Suprapubic skin (tissue), 4 donors: ENCODE data around the gene MVD. TPM values are rescaled to one million over a fixed set of nuclear protein-coding genes. Genes with fewer than 3 reads are reported as not detected.
A peak's percentile ranks its signal among the peaks of the same experiment; 100 is the strongest.

Source experiments
- DNase-seq, 2 donors: peaks; one replicate each; pipeline ENCODE4 v3.0.0-alpha.2; 2019; ENCODE audit warnings: low spot score in 2 of 2
- H3K27ac ChIP-seq: fragments of 200-600 bp; sonication (generic); one replicate; pipeline ENCODE4 v1.5.1; 2019
- H3K27me3 ChIP-seq: fragments of 200-600 bp; sonication (generic); one replicate; pipeline ENCODE4 v1.5.1; 2019
- H3K36me3 ChIP-seq: fragments of 200-600 bp; sonication (generic); one replicate; pipeline ENCODE4 v1.5.1; 2019
- H3K4me1 ChIP-seq: fragments of 200-600 bp; sonication (generic); one replicate; pipeline ENCODE4 v1.5.1; 2019
- H3K4me3 ChIP-seq: fragments of 200-600 bp; sonication (generic); one replicate; pipeline ENCODE4 v1.5.1; 2019; ENCODE audit warnings: mild to moderate bottlenecking
- H3K9me3 ChIP-seq: fragments of 200-600 bp; sonication (generic); one replicate; pipeline ENCODE4 v1.5.1; 2019
- EP300 ChIP-seq: sonication (generic); formaldehyde crosslinking; IDR thresholded peaks from one replicate; pipeline ENCODE4 v1.6.1; 2017; ENCODE audit warnings: antibody characterized with exemption
- POLR2A ChIP-seq, 2 donors: fragments of 450-650 bp; IDR thresholded peaks; one replicate each; pipeline ENCODE4 v1.6.1; 2017; ENCODE audit warnings: antibody characterized with exemption in 2 of 2, mild to moderate bottlenecking in 2 of 2, moderate library complexity in 2 of 2
- POLR2AphosphoS5 ChIP-seq, 3 donors: sonication (generic); formaldehyde crosslinking; IDR thresholded peaks; one replicate each; pipeline ENCODE4 v1.6.1; 2017; ENCODE audit warnings: antibody characterized with exemption in 3 of 3
- WGBS: methylation state at CpG from one replicate; pipeline ENCODE4 v1.1.5; 2018; 5-methylcytosine and 5-hydroxymethylcytosine counted together
- total RNA-seq, 4 donors: library from RNA; depleted of rRNA; stranded (reverse); fragments of >200 nt; gene quantifications; one replicate each; pipeline ENCODE4 v1.1.0, GENCODE V29; 2016
- TF ChIP-seq, protein P1 (sequence below), 2 donors: fragments of 200-600 bp in 1 of 2; fragments of 450-650 bp in 1 of 2; sonication (generic) in 1 of 2; IDR thresholded peaks; one replicate each; pipeline ENCODE4 v1.5.1; 2016 to 2019; ENCODE audit warnings: antibody characterized with exemption in 2 of 2, mild to moderate bottlenecking in 1 of 2, moderate library complexity in 1 of 2

Gene MVD
- total RNA-seq, 4 donors from 2014 or later, result 18.9 to 77.6 (median 44.7) TPM

DNA sequence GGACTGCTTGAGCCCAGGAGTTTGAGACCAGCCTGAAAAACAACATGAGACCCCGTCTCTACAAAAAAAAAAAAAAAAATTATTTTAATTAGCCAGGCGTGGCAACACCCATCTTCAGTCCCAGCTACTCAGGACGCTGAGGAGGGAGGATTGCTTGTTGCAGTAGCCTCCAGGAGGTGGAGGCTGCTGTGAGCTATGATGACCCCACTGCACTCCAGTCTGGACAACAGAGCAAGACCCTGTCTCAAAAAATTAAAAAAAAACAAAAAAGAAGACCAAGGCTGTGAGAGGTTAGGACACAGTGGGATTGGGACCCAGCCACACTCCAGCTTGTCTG lies 24.8 kb upstream of the MVD start:
- no peak for DNase-seq
- Histone ChIP-seq H3K4me3 (no peak overlapping the region), H3K4me1 (peaks cover 44% of the 10 kb centered on the region), H3K9me3 (no peaks in the 10 kb centered on the region), H3K27me3 (peaks cover 76% of the 10 kb centered on the region), H3K36me3 (no peaks in the 10 kb centered on the region), H3K27ac (no peak overlapping the region)
- 55% methylated on average over 3 of the region's 3 CpGs for WGBS
- TF ChIP-seq POLR2AphosphoS5 (IDR thresholded peaks at IDR 0.05) (no peak), POLR2A (IDR thresholded peaks at IDR 0.05) (no peak), EP300 (no peak)
- TF ChIP-seq, protein P1, sequence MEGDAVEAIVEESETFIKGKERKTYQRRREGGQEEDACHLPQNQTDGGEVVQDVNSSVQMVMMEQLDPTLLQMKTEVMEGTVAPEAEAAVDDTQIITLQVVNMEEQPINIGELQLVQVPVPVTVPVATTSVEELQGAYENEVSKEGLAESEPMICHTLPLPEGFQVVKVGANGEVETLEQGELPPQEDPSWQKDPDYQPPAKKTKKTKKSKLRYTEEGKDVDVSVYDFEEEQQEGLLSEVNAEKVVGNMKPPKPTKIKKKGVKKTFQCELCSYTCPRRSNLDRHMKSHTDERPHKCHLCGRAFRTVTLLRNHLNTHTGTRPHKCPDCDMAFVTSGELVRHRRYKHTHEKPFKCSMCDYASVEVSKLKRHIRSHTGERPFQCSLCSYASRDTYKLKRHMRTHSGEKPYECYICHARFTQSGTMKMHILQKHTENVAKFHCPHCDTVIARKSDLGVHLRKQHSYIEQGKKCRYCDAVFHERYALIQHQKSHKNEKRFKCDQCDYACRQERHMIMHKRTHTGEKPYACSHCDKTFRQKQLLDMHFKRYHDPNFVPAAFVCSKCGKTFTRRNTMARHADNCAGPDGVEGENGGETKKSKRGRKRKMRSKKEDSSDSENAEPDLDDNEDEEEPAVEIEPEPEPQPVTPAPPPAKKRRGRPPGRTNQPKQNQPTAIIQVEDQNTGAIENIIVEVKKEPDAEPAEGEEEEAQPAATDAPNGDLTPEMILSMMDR (IDR thresholded peaks at IDR 0.05), result no peak

DNA sequence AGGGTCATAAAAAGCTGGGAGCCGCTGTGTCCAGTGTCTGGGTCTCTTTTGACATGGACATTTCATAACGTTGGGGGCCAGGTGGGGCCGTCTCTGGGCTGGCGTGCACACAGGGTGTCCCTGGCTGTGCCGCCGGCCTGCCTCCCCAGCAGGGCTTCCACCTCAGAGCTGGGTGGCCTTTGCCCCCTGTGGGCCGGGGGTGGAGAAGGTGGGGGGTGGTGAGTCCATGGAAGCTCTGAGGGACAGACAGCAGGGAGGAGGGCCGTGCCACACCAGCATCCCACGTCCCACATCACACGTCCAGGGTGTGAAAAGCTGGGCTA lies 24.3 kb upstream of the MVD start:
- no peaks in the 10 kb centered on the region for H3K36me3 ChIP-seq
- peaks cover 76% of the 10 kb centered on the region for H3K27me3 ChIP-seq
- DNase-seq, result no peak
- H3K4me1 ChIP-seq, result peaks cover 42% of the 10 kb centered on the region
- no peak overlapping the region for H3K27ac ChIP-seq
- TF ChIP-seq, protein P1 (IDR thresholded peaks at IDR 0.05), result no peak
- TF ChIP-seq EP300, result no peak
- TF ChIP-seq POLR2A (IDR thresholded peaks at IDR 0.05), result no peak
- no peak overlapping the region for H3K4me3 ChIP-seq
- no peaks in the 10 kb centered on the region for H3K9me3 ChIP-seq
- WGBS, result 47% methylated on average over 6 of the region's 10 CpGs

DNA sequence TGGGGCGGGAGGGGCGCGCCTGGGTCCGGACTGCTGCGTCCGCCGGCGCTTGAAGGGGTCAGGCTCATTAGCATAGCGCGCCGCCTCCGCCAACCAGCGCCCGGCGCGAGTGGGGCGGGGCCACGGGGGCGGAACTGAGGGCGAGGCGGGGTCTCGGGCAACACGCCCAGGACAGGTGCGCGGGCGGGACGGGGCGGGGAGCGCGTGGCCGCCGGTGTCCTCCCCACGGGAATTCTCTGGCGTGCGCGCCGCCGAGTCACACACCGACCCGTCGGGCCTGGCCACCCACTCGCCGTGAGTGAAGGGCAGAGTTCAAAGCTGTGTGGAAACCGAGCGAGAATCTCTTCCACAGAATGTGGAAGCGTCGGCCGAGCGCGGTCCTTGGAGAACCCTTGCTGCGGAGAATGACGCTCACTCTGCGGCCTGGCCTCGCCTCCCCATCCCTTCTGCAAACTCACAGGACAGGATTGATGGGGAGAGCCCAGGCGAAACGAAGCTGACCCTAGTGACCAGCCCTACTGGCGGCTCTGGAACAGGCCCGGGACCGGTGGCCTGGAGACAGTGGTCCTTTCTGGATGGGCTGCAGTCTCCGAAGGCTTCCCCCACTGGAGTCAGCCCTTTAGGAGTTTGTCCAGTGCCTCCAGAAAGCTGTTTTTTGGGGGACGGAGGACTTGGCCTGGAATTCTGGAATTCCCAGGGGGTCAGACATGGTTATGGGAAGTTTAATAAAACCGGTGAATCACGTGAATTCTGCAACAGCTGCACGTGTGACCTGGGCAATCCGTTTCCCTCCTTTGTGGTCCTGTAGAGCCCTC lies 23.8 kb upstream of the MVD start, which contains the start of gene SNAI3:
TSS of gene SNAI3 (minus strand) at position 69 of the 815 bp plus-strand sequence. CDS start 101 bp downstream, outside the sequence.
- Histone ChIP-seq H3K27ac (no peak within 1 kb of the TSS), H3K9me3 (no peaks in the 10 kb centered on the region), H3K27me3 (peaks cover 79% of the 10 kb centered on the region), H3K4me1 (peaks cover 44% of the 10 kb centered on the region), H3K36me3 (no peaks in the 10 kb centered on the region), H3K4me3 (peak within 1 kb of the TSS; percentile 57)
- 44% methylated on average over 8 of the region's 65 CpGs for WGBS
- TF ChIP-seq POLR2AphosphoS5 (IDR thresholded peaks at IDR 0.05) (no peak), POLR2A (IDR thresholded peaks at IDR 0.05) (no peak), EP300 (no peak)
- TF ChIP-seq, protein P1 (IDR thresholded peaks at IDR 0.05), result no peak
- peak in 1 of 2 donors; percentile 84 for DNase-seq

DNA sequence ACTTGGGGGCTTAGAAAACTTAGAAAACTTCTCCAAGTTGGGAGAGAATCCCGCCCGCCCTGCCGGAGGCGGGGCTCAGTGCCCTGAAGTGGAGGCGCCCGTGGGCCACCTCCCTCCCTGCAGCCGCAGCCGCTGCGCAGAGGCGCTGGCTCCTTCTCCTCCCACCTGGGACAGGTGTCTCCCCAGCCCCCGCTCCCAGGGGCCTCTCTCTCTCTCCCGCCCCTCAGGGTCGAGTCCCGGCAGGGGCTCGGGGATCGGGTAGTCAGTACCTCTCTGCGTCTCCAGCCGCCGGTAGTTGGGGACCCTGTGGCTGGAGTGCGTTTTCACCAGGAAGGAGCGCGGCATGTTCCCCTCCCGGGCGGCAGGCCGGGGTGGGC lies 23.2 kb upstream of the MVD start:
- Histone ChIP-seq H3K27ac (no peak overlapping the region), H3K4me1 (peaks cover 48% of the 10 kb centered on the region), H3K27me3 (peaks cover 81% of the 10 kb centered on the region), H3K4me3 (peak overlapping the region; percentile 57), H3K9me3 (no peaks in the 10 kb centered on the region), H3K36me3 (no peaks in the 10 kb centered on the region)
- TF ChIP-seq POLR2AphosphoS5 (IDR thresholded peaks at IDR 0.05), result no peak
- TF ChIP-seq EP300, result no peak
- TF ChIP-seq, protein P1 (IDR thresholded peaks at IDR 0.05), result no peak
- TF ChIP-seq POLR2A (IDR thresholded peaks at IDR 0.05), result no peak
- no peak for DNase-seq
- 0% methylated on average over 1 of the region's 25 CpGs for WGBS

DNA sequence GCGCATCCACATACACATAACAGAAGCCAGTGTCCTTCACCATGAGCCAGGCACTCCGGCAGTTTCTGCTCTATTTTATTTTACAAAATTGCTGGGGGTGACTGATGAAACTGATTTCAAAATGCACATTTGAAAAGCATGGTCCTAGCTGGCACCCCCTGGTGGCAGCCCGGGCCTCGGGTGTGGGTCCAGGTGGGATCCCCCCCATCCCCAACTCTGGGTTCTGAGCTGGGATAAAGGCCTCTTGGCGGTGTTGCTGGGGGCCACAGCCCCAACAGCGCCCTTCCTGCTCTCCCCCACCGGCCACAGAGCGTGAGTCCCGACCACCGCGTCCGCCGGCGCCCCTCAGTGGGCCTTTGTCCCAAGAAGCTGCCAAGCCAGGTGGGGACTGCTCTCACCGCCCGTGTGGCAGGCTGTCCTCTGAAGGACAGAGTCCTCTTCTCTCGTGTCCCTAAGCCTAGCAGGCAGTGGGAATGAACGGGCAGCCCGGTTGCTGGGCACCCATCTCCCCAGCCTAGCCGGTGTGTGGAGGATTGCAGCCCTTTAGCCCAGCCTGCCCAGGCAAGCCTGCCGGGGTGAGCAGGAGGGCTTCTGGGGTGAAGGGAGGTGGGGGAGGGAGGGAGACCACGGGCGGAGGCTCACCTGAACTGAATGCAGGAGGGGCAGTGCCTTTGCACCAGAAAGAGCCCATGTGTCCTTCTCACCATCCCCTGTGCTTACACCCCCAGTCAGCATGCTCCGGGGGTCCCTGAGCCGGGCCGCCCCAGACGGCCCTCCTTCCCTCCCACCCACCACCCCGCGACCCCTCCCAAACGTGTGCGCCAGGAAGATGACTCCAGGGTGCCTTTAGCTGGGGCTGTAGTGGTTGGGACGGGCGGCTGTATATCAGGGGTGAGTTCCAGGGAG lies 22.5 kb upstream of the MVD start:
- no peaks in the 10 kb centered on the region for H3K36me3 ChIP-seq

More for the DNA sequence above, 22.5 kb upstream of the MVD start:
- Histone ChIP-seq H3K27ac (no peak overlapping the region), H3K4me3 (peak overlapping the region; percentile 57), H3K27me3 (peaks cover 81% of the 10 kb centered on the region), H3K4me1 (peaks cover 46% of the 10 kb centered on the region), H3K9me3 (no peaks in the 10 kb centered on the region)
- DNase-seq, result peak in 1 of 2 donors; percentile 59
- TF ChIP-seq, protein P1 (IDR thresholded peaks at IDR 0.05), result peak; percentile 6 to 52
- no peak for TF ChIP-seq EP300
- no peak for TF ChIP-seq POLR2AphosphoS5 (IDR thresholded peaks at IDR 0.05)
- WGBS, result 3% methylated on average over 16 of the region's 33 CpGs
